ENCODE data around the gene KIN.
A peak's percentile ranks its signal among the peaks of the same experiment; 100 is the strongest.
"Not testable (repeated sequence)": the region's sequence is repeated elsewhere in the genome, so short reads cannot be mapped to it uniquely, and the experiment has no call there.

KIN gene

GRCh38 chr10:7786430-7786829 is 1.4 kb downstream of the KIN start:
- Histone ChIP-seq H3K4me3 (peak overlapping the region; percentile 77), H3K9me3 (no peaks in the 10 kb centered on the region)
- in situ Hi-C loops (cut with MboI; ENCODE audit: low sequenced_read_pairs) = no loop called here

GRCh38 chr10:7782194-7782593 is 5.6 kb downstream of the KIN start:
- H3K27me3 ChIP-seq (ENCODE audit: low read depth); H3K4me3 ChIP-seq; H3K9me3 ChIP-seq; DNase-seq (ENCODE audit: low spot score in 2 of 2); in situ Hi-C loops (cut with MboI; ENCODE audit: low sequenced_read_pairs); H3K4me1 ChIP-seq: not testable (repeated sequence)
- H3K36me3 ChIP-seq (replicated peaks) = peaks cover 32% of the 10 kb centered on the region

More at GRCh38 chr10:7786430-7786829, 1.4 kb downstream of the KIN start:
- peaks cover 17% of the 10 kb centered on the region for H3K4me1 ChIP-seq
- H3K36me3 ChIP-seq (replicated peaks) = peaks cover 3% of the 10 kb centered on the region; the same call in 1 of the 2 replicates
- no peaks in the 10 kb centered on the region for H3K27me3 ChIP-seq (ENCODE audit: low read depth)
- DNase-seq (ENCODE audit: low spot score in 2 of 2) = no peak

GRCh38 chr10:7776777-7777176 is 11.0 kb downstream of the KIN start:
- no peak overlapping the region for H3K4me3 ChIP-seq
- no peak for DNase-seq (ENCODE audit: low spot score in 2 of 2)
- H3K27me3 ChIP-seq (ENCODE audit: low read depth) = no peaks in the 10 kb centered on the region
- no peaks in the 10 kb centered on the region for H3K4me1 ChIP-seq
- no peaks in the 10 kb centered on the region for H3K9me3 ChIP-seq
- in situ Hi-C loops (cut with MboI; ENCODE audit: low sequenced_read_pairs) = no loop called here
- peaks cover 48% of the 10 kb centered on the region for H3K36me3 ChIP-seq (replicated peaks)

GRCh38 chr10:7773845-7774801 is 13.7 kb downstream of the KIN start:
- no peaks in the 10 kb centered on the region for H3K9me3 ChIP-seq
- H3K4me3 ChIP-seq = no peak overlapping the region
- in situ Hi-C loops (cut with MboI; ENCODE audit: low sequenced_read_pairs) = no loop called here
- H3K4me1 ChIP-seq = no peaks in the 10 kb centered on the region
- no peaks in the 10 kb centered on the region for H3K27me3 ChIP-seq (ENCODE audit: low read depth)
- peaks cover 50% of the 10 kb centered on the region for H3K36me3 ChIP-seq (replicated peaks)
- no peak for DNase-seq (ENCODE audit: low spot score in 2 of 2)

- H3K4me3 ChIP-seq = no peak overlapping the region
- in situ Hi-C loops (cut with MboI; ENCODE audit: low sequenced_read_pairs) = no loop called here
- no peak for DNase-seq (ENCODE audit: low spot score in 2 of 2)
- no peaks in the 10 kb centered on the region for H3K4me1 ChIP-seq
- H3K9me3 ChIP-seq = no peaks in the 10 kb centered on the region
- H3K27me3 ChIP-seq (ENCODE audit: low read depth) = no peaks in the 10 kb centered on the region
- H3K36me3 ChIP-seq (replicated peaks) = peaks cover 44% of the 10 kb centered on the region
Observed at GRCh38 chr10:7768417-7768816, 19.4 kb downstream of the KIN start.

DNA sequence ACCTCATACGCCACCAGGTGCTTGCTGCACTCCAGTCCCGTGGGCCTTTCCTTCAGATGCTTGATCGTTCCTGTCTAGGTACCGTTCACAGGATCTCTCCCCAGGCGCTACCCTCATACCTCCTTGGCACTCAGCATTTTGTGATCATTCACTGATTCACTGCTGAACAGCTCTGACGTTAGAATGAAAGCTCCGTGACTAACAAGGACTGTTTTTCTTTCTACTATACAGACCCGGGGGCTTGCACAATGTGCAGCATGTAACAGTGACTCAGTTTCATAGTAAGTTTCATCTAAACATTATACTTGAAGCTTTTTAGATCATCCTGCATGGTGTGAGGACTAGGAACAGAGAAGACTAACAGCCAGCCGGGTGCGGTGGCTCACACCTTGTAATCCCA is 20.6 kb downstream of the KIN start:
- Histone ChIP-seq H3K36me3 (replicated peaks) (peaks cover 48% of the 10 kb centered on the region), H3K9me3 (no peaks in the 10 kb centered on the region), H3K4me1 (no peaks in the 10 kb centered on the region), H3K27me3 (ENCODE audit: low read depth) (no peaks in the 10 kb centered on the region), H3K4me3 (no peak overlapping the region)
- no peak for DNase-seq (ENCODE audit: low spot score in 2 of 2)
- in situ Hi-C loops (cut with MboI; ENCODE audit: low sequenced_read_pairs) = no loop called here

DNA sequence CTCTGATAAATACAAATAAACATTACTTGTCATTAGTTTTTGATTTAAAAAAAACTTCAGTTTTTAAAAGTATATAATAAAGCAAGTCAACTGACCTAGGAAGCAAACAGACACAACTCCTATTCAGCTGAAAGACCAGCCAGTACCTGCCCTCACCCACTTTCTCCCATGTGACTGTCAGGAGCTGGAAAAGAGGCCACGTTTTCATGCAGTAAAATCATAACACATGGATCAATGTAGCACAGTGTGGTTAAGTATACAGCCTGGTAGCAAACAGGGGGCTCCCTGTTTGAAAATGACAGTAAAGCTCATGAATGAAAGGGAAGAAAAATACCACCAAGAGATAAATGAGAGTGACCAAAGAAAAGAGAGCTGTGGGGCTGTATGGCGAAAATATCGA is 21.6 kb downstream of the KIN start:
- H3K36me3 ChIP-seq (replicated peaks) = peaks cover 49% of the 10 kb centered on the region
- H3K4me1 ChIP-seq = no peaks in the 10 kb centered on the region
- H3K4me3 ChIP-seq = no peak overlapping the region
- no peaks in the 10 kb centered on the region for H3K27me3 ChIP-seq (ENCODE audit: low read depth)
- H3K9me3 ChIP-seq = no peaks in the 10 kb centered on the region
- in situ Hi-C loops (cut with MboI; ENCODE audit: low sequenced_read_pairs) = no loop called here
- DNase-seq (ENCODE audit: low spot score in 2 of 2) = no peak

GRCh38 chr10:7763929-7764328 is 23.9 kb downstream of the KIN start:
- no peaks in the 10 kb centered on the region for H3K9me3 ChIP-seq
- no peak for DNase-seq (ENCODE audit: low spot score in 2 of 2)
- peaks cover 39% of the 10 kb centered on the region for H3K36me3 ChIP-seq (replicated peaks)
- in situ Hi-C loops (cut with MboI; ENCODE audit: low sequenced_read_pairs) = no loop called here
- no peaks in the 10 kb centered on the region for H3K27me3 ChIP-seq (ENCODE audit: low read depth)
- no peak overlapping the region for H3K4me3 ChIP-seq
- H3K4me1 ChIP-seq = no peaks in the 10 kb centered on the region

GRCh38 chr10:7756360-7756992 is 31.3 kb downstream of the KIN start:
- Histone ChIP-seq H3K4me1 (no peaks in the 10 kb centered on the region), H3K36me3 (replicated peaks) (peaks cover 41% of the 10 kb centered on the region), H3K9me3 (no peaks in the 10 kb centered on the region), H3K27me3 (ENCODE audit: low read depth) (no peaks in the 10 kb centered on the region), H3K4me3 (no peak overlapping the region)
- in situ Hi-C loops (cut with MboI; ENCODE audit: low sequenced_read_pairs) = no loop called here
- peak in 1 of 2 experiments; percentile 15 for DNase-seq (ENCODE audit: low spot score in 2 of 2)

DNA sequence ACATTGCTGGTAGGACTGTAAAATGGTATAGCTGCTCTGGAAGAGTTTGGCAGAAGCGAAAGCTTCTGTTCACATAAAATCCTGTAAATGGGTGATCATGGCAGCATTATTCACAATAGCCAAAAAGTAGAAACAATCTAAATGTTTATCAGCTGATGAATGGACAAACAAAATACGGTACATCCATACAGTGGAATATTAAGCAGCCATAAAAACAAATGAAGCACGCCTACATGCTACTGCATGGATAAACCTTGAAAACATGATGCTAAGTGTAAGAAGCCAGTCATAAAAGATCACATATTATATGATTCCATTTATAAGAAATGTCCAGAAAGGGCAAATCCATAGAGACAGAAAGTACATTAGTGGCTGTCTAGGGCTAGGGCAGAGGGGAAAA is 32.7 kb downstream of the KIN start:
- DNase-seq (ENCODE audit: low spot score in 2 of 2) = no peak
- Histone ChIP-seq H3K4me1 (no peaks in the 10 kb centered on the region; the same call in 1 of the 2 replicates), H3K27me3 (ENCODE audit: low read depth) (no peaks in the 10 kb centered on the region), H3K36me3 (replicated peaks) (peaks cover 35% of the 10 kb centered on the region), H3K4me3 (no peak overlapping the region), H3K9me3 (no peaks in the 10 kb centered on the region)
- in situ Hi-C loops (cut with MboI; ENCODE audit: low sequenced_read_pairs) = no loop called here

DNA sequence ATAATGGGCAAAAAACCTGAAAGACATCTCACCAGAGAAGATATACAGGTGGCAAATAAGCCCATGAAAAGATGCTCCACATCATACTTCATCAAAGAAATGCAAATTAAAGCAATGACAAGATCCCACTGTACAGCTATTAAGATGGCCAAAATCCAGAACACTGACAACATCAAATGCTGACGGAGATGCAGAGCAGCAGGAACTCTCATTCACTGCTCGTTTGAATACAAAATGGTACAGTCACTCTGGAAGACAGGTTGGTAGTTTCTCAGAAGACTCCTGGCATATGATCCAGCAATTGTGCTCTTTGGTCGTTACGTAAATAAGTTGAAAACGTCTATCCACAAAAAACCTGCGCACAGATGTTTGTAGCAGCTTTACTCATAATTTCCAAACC is 35.5 kb downstream of the KIN start:
- no peaks in the 10 kb centered on the region; the same call in 1 of the 2 replicates for H3K4me1 ChIP-seq
- in situ Hi-C loops (cut with MboI; ENCODE audit: low sequenced_read_pairs) = no loop called here
- DNase-seq (ENCODE audit: low spot score in 2 of 2) = no peak
- H3K27me3 ChIP-seq (ENCODE audit: low read depth) = no peaks in the 10 kb centered on the region
- H3K9me3 ChIP-seq = no peaks in the 10 kb centered on the region
- peaks cover 26% of the 10 kb centered on the region for H3K36me3 ChIP-seq (replicated peaks)
- H3K4me3 ChIP-seq = no peak overlapping the region

GRCh38 chr10:7750222-7750621 is 37.6 kb downstream of the KIN start:
- no peaks in the 10 kb centered on the region for H3K27me3 ChIP-seq (ENCODE audit: low read depth)
- no peaks in the 10 kb centered on the region; the same call in 1 of the 2 replicates for H3K4me1 ChIP-seq
- no peaks in the 10 kb centered on the region for H3K9me3 ChIP-seq
- in situ Hi-C loops (cut with MboI; ENCODE audit: low sequenced_read_pairs) = no loop called here
- no peak for DNase-seq (ENCODE audit: low spot score in 2 of 2)
- H3K4me3 ChIP-seq = no peak overlapping the region
- H3K36me3 ChIP-seq (replicated peaks) = peaks cover 19% of the 10 kb centered on the region

GRCh38 chr10:7748637-7749036 is 39.2 kb downstream of the KIN start:
- H3K9me3 ChIP-seq; H3K4me3 ChIP-seq; H3K27me3 ChIP-seq (ENCODE audit: low read depth); H3K4me1 ChIP-seq; DNase-seq (ENCODE audit: low spot score in 2 of 2); in situ Hi-C loops (cut with MboI; ENCODE audit: low sequenced_read_pairs): not testable (repeated sequence)
- peaks cover 16% of the 10 kb centered on the region for H3K36me3 ChIP-seq (replicated peaks)

DNA sequence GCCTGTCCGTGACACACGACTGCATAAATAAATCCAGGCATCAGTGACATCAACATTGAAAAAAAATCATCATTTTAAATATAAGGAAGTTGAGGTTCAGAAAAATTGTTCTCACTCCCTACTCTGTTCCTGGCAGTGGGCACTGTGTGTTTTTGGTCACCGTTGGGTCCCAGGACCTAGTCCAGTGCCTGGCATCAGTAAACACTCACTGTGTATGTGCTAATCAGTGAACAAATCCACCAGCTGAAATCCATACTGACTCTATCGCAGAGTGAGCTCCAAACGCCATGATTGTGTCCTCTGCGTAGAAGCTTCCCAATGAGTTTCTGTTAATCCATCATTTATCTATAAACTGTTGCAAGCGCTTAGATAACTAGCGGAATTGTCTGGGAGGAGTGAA is 43.5 kb downstream of the KIN start:
- Histone ChIP-seq H3K4me1 (peaks cover 7% of the 10 kb centered on the region), H3K9me3 (no peaks in the 10 kb centered on the region), H3K27me3 (ENCODE audit: low read depth) (no peaks in the 10 kb centered on the region), H3K36me3 (replicated peaks) (no peaks in the 10 kb centered on the region), H3K4me3 (no peak overlapping the region)
- in situ Hi-C loops (cut with MboI; ENCODE audit: low sequenced_read_pairs) = no loop called here
- no peak for DNase-seq (ENCODE audit: low spot score in 2 of 2)
